Fibroblast of skin of scalp (primary cell): ENCODE measurements around the gene ATP10A.
"Not testable (repeated sequence)": the region's sequence is repeated elsewhere in the genome, so short reads cannot be mapped to it uniquely, and the experiment has no call there.

ENCODE experiments used
- DNase-seq: peaks from one replicate; pipeline ENCODE4 v3.0.0-alpha.2; 2013

Gene ATP10A

DNA sequence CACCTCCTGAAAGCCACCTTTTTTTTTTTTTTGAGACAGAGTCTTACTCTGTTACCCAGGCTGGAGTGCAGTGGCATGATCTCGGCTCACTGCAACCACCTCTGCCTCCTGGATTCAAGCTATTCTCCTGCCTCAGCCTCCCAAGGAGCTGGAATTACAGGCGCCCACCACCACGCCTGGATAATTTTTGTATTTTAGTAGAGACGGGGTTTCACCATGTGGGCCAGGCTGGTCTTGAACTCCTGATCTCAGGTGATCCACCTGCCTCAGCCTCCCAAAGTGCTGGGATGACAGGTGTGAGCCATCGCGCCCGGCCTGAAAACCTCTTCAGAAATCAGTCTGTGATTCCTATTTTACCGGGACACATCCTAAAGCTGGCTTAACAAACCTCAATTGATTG lies 91.4 kb downstream of the ATP10A start:
- DNase-seq: not testable (repeated sequence)

DNA sequence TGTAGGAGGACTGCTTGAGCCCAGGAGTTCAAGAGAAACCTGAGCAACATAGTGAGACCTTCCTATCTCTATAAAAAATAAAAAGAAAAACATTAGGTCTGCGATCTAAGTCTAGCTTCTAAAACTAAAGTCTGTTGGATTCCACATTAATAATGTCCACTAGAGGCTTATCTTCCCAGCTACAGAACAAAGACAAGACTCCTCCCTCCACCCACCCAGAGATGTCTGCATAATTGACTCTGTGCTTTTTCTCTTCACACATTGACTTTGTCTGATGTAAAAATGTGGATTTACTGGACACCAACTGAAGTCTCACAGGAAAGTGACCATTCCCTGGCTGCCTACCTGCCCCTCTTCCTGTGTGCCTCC lies 91.8 kb downstream of the ATP10A start:
- DNase-seq: no peak

DNA sequence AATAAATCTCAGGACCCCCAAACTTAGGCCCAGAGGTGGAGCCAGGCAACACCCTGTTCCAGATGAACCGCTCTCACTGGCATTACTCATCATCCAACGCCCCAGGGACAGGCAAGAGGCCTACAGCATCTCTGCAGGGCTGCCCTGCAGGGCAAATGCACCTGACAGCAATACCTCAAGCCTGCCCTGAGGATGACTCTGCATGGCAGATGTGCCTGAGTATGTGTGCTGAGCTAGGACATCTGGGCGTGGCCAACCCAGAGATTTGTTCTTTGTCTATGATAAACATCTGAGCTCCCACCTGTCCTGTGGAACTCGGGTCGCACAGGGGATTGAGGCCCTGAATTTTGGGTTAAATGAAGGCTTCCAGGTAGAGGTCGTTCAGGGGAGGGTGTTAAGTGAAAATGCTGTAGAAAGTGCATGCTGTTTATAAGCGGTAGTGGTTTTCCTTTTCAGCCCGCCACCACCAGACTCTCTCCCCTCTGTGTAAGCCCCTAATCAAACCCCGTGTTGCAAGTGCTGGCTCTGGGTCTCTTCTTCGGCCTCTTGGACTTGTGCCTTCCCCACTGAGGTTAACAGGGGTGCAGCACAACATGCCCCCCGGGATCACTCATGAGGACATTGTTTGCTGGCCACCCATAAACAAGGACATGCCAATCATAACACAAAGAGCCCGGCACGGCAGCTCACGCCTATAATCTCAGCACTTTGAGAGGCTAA lies 92.3 kb downstream of the ATP10A start:
- DNase-seq: no peak

DNA sequence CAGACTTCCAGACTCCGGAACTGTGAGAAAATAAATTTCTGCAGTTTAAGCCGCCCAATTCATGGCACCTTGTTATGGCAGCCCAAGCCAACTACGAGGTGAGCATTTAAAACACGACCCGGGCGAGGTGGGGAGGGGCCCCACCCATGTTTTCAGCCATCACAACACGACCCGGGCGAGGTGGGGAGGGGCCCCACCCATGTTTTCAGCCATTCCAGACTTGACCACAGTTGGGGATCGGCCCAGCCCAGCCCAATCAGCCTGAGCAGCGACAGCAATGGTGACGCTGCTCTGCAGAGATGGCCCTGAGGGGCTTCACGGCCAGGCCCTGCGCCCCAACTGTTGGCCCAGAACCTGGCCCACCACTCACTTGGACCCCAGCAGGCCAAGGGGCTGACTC lies 93.1 kb downstream of the ATP10A start:
- DNase-seq: no peak

DNA sequence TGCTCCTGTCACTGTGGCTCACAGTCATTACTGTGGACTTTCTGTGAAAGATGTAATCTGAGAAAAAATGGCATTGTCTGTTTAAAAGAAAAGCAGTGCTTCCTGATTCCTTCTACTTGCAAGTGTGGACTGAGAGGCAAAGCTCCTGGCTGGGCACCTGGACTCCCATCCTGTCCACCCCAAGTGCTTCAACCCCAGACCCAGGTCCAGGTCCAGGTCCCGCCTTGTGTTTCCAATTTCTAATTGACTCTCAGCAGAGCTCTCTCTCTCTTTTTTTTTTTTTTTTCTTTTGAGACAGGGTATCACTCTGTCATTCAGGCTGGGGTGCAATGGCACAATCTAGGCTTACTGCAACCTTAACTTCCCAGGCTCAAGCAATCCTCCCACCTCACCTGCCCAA lies 94.9 kb downstream of the ATP10A start:
- no peak for DNase-seq

DNA sequence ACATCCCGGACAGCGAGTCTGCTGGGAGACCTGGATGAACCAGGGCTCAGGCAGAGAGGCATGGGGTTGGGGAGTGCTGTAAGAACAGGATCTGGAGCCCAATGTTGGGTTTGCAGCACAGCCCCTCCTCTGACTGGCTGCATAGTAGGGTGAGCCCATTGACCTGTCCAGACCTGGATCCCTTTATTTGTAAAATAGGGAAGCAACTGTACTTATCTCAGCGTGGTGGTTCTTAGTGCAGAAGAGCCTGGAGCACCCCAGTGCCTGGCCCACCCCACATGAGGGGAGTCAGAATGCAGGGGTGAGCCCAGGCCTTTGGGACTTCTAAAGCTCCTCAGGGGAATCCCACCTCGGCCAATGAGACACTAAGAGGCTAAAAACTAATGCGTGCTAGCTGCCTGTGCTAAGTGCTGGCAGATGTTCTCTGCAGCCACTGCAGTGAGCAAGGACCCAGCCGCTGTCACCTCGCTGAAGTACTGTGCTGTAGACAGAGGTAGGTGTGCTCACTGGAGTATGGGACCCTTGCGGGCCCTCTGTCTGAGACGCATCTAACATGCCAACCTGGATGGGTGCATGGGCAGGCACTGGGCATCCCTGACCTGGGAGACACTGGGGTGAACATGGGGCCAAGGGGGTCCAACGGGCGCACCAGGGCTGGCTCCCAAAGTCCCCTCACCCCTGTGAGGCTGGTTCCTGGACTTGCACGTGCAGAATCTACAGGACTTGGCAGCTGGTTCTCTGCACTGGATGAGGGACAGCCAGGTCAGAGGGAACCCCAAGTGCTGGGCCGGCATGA lies 95.6 kb downstream of the ATP10A start:
- no peak for DNase-seq

DNA sequence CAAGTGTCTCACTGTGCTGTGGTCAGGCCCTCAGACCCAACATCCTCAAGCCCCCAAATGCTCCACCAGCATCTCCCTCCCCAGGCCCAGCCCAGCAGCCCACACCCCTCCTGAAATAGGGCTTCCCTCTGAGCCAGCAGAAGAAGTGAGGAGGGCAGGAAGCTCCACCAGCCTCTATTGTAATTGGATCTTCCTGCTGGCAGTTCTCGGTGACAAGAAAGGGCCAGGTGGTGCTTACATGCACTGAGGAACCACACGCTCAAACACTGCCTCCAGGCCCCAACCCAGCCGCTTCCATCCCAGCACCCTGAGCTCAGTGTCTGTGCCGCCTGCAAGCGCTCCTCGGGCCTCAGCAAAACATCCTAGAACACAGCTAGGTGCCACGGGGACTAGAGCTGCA lies 96.7 kb downstream of the ATP10A start:
- no peak for DNase-seq

DNA sequence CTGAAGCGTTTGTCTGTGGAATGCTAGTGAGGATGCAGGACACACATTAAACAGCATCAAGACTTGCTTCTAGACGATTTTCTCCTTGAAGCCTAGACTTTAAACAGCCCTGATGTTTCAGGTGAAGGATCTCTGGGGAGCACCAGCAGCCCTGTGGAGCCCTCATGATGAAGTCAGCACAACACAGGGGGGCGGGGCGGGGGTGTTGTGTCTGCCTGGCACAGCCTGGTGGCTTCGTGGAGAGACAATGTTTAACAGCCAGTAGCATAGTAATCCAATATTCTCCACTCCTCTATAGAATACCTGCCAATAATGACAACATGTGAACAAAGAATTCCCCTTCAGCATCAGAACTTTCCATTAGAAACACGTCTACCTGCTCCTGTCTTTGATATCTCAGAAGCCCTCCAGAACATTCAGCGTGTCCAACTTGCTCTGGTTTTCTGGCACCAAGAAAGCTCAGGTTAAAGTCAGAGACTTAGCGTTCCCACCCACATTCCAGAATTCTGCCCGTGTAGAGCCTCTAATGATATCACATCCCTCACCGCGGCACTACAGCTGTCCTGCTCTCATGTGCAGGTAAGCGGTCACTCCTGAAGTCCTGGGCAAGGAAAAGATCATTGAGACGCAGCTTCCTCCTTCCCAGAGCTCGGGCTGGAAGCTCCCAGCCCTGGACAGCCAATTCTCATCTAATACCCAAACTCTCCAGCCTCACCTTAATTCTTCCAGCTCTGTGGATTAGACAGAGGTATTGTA lies 98.0 kb downstream of the ATP10A start:
- no peak for DNase-seq

DNA sequence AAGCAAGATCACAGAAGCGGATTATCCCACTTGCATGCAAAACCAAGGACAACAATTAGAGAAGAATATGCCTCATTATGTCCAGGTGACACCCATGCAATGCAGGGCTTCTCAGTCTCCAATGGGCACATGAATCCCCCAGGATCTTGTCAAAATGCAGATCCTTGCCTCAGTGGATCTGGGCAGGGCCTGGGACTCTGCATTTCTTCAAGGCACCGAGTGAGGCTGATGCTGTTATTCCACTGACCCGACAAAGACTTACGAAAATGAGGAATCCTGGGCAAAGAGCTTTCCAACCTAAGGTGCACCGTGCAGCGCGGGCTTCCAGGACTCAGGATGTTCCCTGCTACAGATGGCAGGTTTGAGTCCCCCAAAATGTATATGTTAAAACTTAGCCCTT lies 99.2 kb downstream of the ATP10A start:
- DNase-seq: no peak

DNA sequence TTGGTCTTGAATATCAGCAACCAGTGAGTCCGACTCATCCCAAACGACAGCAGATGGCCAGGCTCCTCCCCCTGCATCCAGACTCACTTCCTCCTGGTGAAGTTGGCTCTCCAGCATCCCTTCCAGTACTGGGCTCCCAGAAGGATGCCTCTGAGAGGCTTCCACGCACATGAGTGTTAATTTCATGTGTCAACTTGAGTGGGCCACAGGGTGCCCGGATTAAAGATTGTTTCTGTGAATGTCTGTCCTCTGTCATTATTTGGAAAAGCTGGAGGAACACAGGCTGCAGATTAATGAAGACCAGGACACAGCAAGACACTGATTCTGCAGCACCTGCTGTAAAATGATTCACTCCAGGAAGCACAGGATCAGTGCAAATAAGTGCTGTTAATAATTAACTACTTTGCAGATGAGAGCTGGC lies 99.8 kb downstream of the ATP10A start:
- DNase-seq: no peak

DNA sequence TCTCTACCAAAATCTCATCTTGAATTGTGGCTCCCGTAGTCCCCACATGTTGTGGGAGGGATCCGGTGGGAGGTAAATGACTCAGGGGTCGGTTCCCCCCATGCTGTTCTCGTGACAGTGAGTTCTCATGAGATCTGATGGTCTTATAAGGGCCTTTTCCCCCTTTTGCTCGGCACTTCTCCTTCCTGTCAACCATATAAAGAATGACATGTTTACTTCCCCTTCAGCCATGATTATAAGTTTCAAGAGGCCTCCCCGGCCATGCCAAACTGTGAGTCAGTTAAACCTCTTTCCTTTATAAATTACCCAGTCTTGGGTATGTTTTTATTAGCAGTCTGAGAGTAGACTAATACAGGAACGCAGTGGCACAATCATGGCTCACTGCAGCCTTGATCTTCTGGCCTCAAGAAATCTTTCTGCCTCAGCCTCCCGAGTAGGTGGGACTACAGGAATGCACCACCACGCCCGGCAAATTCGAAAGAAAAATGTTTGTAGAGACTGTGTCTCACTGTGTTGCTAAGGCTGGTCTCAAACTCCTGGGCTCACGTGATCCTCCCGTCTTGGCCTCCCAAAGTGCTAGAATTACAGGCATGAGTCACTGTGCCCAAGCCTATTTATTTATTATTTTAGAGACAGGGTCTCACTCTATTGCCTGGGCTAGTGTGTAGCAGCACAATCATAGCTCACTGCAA lies 101.0 kb downstream of the ATP10A start:
- DNase-seq: no peak

DNA sequence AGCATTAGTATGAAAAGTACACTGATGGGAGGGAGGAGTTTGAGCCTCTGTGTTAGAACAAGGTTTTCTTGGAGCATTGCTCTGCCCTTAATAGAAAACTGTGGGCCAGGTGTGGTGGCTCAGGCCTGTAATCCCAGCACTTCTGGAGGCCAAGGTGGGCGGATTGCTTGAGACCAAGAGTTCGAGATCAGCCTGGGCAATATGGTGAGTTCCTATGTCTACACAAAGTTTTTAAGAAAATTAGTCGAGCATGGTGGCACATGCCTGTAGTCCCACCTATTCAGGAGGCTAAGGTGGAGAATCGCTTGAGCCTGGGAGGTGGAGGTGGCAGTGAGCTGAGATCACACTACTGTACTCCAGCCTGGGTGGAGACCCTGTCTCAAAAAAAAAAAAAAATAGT lies 103.7 kb downstream of the ATP10A start:
- DNase-seq: no peak

DNA sequence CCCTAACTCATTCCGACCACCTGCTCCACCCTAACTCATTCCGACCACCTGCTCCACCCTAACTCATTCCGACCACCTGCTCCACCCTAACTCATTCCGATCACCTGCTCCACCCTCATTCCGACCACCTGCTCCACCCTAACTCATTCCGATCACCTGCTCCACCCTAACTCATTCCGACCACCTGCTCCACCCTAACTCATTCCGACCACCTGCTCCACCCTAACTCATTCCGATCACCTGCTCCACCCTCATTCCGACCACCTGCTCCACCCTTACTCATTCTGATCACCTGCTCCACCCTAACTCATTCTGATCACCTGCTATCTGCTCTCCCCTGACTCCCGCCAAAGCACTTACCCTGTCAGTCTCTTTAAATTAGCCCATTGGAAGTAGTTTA lies 104.5 kb downstream of the ATP10A start:
- not testable (repeated sequence) for DNase-seq

DNA sequence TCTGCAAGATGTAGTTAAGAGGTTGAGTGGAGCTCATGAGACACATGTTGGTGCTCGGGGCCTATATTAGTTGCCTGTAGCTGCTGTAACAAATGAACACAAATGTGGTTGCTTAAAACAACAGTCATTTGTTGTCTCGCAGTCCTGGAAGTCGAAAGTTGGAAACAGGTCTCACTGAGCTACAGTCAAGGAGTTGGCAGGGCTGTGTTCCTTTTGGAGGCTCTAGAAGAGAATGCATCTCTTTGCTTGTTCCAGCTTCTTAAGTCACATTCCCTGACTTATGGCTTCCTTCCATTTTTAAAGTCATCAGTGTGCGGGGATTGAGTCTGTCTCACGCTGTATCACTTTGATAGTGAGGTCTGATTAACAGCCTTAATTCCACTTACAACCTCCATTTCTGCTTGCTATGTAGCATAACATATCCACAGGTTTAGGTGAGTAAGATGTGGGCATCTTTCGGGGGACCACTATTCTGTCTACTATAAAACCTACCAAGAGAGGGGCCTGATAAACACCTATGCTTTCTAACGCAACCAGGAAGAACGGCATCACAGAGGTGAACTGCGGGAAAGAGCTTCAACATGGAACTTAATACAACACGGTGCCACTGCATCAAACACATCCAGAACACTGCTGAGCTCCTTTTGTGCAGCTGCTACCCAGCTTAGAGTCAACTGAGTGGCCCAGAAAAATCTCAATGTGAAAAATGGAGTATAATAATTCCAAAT lies 119.4 kb downstream of the ATP10A start:
- DNase-seq: no peak

DNA sequence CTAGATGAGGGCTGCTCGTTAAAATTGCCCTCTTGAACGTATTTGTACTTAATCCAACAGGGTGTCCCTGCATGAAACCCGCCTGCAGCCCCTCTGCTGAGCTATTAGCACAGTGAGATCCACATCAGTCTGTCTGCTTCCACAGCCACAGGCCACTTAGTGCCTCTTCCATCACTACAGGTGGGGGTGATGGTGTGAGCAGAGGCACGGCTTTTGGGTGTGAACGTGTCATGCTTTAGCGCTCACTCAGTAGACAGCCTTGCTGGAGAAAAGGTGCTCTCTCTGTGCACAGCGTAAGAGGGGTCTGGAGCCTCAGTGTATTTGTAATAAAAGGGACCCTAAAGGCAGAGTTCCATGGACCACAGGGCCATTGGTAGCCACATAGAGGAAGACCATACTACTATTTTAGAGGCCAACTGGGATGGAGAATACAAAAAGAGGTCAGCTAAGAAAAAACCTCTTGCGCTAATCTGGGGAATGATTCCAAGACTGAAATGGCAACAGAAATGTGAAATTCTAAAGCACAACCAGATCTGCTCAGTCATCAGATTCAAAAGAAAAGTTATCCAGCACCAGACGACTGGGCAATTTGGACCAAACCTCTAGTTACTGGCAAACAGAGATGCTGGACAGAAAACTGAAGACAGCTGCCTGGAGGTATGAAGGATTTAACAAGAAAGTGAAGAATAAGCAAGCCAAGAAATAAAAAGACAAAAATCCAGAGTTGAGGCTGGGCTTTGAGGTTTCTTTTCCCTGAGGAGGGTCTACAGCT lies 120.2 kb downstream of the ATP10A start:
- no peak for DNase-seq

DNA sequence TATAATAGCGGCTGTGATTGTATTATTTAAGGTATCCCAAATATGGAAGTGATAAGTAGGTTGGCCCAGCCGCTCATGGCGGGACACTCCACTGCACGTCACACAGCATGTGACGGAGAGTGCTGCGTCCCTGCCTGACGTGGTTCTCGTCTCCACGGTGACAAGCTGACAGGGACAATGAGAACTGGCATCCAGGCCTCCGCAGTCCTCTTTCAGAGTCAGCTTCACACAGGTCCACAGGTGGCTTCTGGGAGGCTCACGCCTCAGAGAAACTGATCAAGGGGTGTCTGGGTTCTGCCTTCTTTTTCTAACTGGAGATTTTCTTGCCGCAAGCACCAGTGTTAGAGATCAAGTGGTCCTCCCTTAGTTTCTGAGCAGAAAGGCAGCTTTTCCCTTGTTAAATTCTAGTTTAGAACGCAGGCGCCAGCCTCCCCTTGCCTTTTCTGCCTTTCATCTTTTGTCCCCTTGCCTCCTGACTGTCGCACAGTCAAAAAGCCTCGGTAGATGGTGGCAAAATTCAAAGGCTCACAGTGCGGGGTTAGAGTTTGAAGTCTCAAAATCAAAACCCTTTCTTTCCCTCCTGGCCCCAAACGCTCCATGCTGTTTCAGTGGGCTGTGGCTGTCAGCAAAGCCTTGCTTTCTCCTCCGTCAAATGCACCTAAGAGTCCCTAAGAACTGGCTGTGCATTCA lies 120.9 kb downstream of the ATP10A start:
- no peak for DNase-seq

DNA sequence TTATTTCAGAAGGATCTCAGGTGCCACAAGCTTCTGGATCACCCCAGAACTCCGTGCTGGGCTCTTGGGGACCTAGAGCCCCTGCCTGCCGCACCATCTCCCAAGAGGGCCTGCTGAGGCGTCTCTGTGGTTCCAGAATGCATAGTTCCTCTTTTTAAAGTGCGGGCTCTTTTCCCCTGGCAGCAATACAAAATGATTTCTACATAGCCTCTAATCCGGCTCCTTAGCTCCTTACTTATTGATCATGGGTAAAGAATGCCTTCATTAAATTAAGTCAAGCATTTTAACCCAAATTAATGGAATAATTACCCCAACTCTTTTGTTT lies 121.9 kb downstream of the ATP10A start:
- no peak for DNase-seq

DNA sequence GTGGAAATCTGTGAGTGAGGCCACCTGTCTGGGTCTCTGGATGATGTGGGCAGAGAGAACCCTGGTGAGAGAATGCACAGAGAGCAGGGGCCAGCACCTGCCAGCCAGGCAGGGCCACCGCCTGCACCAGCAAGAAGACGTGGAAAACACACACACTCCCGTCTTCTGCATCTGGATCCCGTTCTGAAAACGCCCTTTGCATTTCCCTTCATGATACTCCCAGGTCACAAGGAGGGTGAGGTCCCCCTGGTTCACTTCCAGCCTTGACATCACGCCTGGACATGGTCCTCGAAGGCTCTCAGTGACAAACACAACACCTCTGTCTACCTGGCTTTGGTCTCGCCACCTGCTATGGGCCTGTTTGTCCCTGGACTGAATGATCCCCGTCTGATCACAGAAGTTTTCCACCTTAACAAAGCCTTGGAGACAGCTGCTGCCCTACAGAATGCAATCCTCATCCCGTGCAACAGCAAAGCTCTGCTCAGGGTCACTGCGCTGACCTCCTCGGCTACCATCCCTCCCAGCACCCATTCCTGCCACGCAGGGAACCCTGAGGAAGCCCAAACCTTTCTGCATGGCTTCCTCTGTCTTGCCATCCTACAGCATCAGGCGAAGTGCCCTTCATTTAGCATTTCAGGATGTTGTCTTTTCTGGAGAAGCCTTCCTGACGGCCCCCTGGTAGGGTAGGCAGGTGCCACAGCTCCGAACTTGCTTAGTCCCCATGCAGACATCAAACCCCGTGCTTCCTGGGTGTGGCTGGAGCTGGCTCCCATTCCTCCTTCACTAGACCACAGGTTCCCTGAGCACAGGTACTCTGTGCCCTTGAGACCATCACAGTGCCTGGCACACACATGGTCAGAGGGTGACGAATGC lies 122.5 kb downstream of the ATP10A start:
- no peak for DNase-seq

DNA sequence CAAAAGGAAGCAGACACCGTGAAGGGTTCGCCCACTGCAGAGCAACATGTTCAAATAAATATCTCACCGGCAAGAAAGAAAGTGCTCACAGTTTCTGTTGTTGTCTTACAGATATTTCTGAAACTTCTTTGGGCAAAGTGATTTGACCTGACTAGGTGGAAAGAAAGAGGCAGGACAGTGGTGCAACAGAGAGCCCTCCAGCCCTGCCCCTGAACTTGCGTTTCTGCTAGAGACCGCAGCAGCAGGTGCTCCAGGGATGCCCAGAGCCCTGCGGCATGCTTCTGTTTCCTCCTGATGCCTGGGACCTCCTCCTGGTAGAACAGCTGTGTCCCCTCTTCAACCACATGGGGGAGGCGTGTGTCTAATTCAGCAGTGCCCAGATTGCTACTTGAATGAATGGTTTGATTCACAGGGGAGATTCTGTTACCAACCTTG lies 123.4 kb downstream of the ATP10A start:
- DNase-seq: peak; percentile 46
